PC-9 (cell line): ENCODE measurements around the gene LMO4. TPM values are rescaled to one million over a fixed set of nuclear protein-coding genes. Genes with fewer than 3 reads are reported as not detected.

Experiments used
- BruUV-seq: library from RNA; stranded (reverse); fragments of 400-500 nt; replicated peaks from 2 replicates; lab custom pipeline; 2021; lab: Mats Ljungman, UMichigan
- CTCF ChIA-PET: fragments of 300-600 bp; sonication (Branson Sonifier 250); formaldehyde crosslinking; loops from one replicate; lab custom pipeline; 2022; ENCODE audit warnings: antibody characterized with exemption; lab: Charles Lee
- POLR2A ChIA-PET: fragments of 300-600 bp; sonication (Branson Sonifier 250); formaldehyde crosslinking; loops from one replicate; lab custom pipeline; 2022; ENCODE audit warnings: antibody characterized with exemption; ENCODE audit not compliant: unreplicated experiment; lab: Charles Lee
- DNase-seq, 2 experiments: peaks; one replicate each; pipeline versions ENCODE4 v3.0.0 to v3.0.0-alpha.2; 2015 to 2022; ENCODE audit warnings: mixed read lengths in 1 of 2
- H2AFZ ChIP-seq: fragments of 200-600 bp; sonication (generic); 2 replicates; pipeline ENCODE4 v1.8.1; 2017; ENCODE audit warnings: antibody characterized with exemption
- H3F3A ChIP-seq: fragments of 200-600 bp; sonication (generic); 2 replicates; pipeline ENCODE4 v1.8.1; 2017; ENCODE audit warnings: antibody characterized with exemption, mild to moderate bottlenecking, low read depth; ENCODE audit not compliant: insufficient read depth
- H3K27ac ChIP-seq: fragments of 200-600 bp; sonication (generic); 2 replicates; pipeline ENCODE4 v1.6.1; 2016; ENCODE audit warnings: mixed run types
- H3K27me3 ChIP-seq: fragments of 200-600 bp; sonication (generic); 2 replicates; pipeline ENCODE4 v1.6.1; 2016; ENCODE audit warnings: low read depth, mixed run types; ENCODE audit not compliant: insufficient read depth
- H3K36me3 ChIP-seq: fragments of 200-600 bp; sonication (generic); 2 replicates; pipeline ENCODE4 v1.6.1; 2016; ENCODE audit warnings: low read depth, mixed run types
- H3K4me1 ChIP-seq: fragments of 200-600 bp; sonication (generic); replicated peaks from 2 replicates; pipeline ENCODE4 v1.6.1; 2016; ENCODE audit warnings: mixed run types; ENCODE audit not compliant: insufficient read depth
- H3K4me2 ChIP-seq: fragments of 200-600 bp; sonication (generic); 2 replicates; pipeline ENCODE4 v1.6.1; 2017; ENCODE audit warnings: mixed run types
- H3K4me3 ChIP-seq: fragments of 200-600 bp; sonication (generic); 2 replicates; pipeline ENCODE4 v1.6.1; 2016; ENCODE audit warnings: mixed run types
- H3K79me2 ChIP-seq: fragments of 200-600 bp; sonication (generic); 2 replicates; pipeline ENCODE4 v1.6.1; 2017; ENCODE audit warnings: low read depth, mixed run types
- H3K9me2 ChIP-seq: fragments of 200-600 bp; sonication (generic); 2 replicates; pipeline ENCODE4 v1.8.1; 2017; ENCODE audit warnings: mild to moderate bottlenecking; ENCODE audit not compliant: insufficient read depth
- H3K9me3 ChIP-seq: fragments of 200-600 bp; sonication (generic); 2 replicates; pipeline ENCODE4 v1.8.1; 2016; ENCODE audit warnings: low read depth; ENCODE audit not compliant: insufficient read depth
- H4K20me1 ChIP-seq: fragments of 200-600 bp; sonication (generic); 2 replicates; pipeline ENCODE4 v1.8.1; 2017; ENCODE audit not compliant: insufficient read depth
- EZH2 ChIP-seq: fragments of 200-600 bp; sonication (generic); IDR thresholded peaks from 2 replicates; pipeline ENCODE4 v1.8.0; 2017; ENCODE audit warnings: antibody characterized with exemption, low read depth
- intact Hi-C: fragments of 100-400 bp; cut with micrococcal nuclease; formaldehyde crosslinking; loops from one replicate; pipeline ENCODE4 v1.10.0; 2022; ENCODE audit not compliant: unreplicated experiment
- total RNA-seq: library from RNA; stranded (reverse); gene quantifications from 2 replicates; pipeline ENCODE4 v1.2.3, GENCODE V29; 2021
- TF ChIP-seq, protein P1 (sequence below): fragments of 200-600 bp; sonication (generic); conservative IDR thresholded peaks from 2 replicates; pipeline ENCODE4 v1.6.1; 2017; ENCODE audit warnings: mixed run types, antibody characterized with exemption, mild to moderate bottlenecking, moderate library complexity

Gene LMO4
- total RNA-seq, 1 experiment from 2014 or later = 47.7 TPM

DNA sequence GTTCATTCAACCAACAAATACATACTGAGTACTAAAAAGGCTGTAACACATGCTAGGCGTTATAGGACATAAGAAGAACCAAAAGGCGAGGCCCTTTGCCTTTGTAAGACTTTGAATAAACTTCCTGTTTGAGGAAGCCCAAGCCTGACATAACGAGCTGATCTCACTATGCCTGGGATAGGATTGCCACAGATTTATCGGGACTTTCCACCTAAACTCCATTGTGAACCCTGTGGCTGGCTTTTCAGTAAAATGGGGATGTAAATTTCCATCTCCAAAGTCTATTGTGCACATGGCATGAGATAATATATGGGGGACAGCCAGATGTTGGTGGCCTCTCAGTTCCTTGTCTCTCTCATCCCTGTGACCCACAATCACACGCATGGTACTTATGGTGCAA is 41.9 kb downstream of the LMO4 start:
- no peaks in the 10 kb centered on the region for H3K9me3 ChIP-seq
- ChIA-PET CTCF (no interaction called here), POLR2A (no interaction called here)
- no peaks in the 10 kb centered on the region for H3K4me1 ChIP-seq
- no peaks in the 10 kb centered on the region for H3F3A ChIP-seq
- no peaks in the 10 kb centered on the region for H4K20me1 ChIP-seq
- H3K4me2 ChIP-seq = no peak overlapping the region
- H3K4me3 ChIP-seq = no peak overlapping the region
- no TSS peak for BruUV-seq
- no peak overlapping the region for H2AFZ ChIP-seq
- H3K27me3 ChIP-seq = no peaks in the 10 kb centered on the region
- no peak overlapping the region for H3K27ac ChIP-seq
- no peaks in the 10 kb centered on the region for H3K79me2 ChIP-seq
- intact Hi-C loops = no loop called here
- no peaks in the 10 kb centered on the region for H3K9me2 ChIP-seq
- no peaks in the 10 kb centered on the region for H3K36me3 ChIP-seq
- no peak for DNase-seq
- TF ChIP-seq, protein P1, sequence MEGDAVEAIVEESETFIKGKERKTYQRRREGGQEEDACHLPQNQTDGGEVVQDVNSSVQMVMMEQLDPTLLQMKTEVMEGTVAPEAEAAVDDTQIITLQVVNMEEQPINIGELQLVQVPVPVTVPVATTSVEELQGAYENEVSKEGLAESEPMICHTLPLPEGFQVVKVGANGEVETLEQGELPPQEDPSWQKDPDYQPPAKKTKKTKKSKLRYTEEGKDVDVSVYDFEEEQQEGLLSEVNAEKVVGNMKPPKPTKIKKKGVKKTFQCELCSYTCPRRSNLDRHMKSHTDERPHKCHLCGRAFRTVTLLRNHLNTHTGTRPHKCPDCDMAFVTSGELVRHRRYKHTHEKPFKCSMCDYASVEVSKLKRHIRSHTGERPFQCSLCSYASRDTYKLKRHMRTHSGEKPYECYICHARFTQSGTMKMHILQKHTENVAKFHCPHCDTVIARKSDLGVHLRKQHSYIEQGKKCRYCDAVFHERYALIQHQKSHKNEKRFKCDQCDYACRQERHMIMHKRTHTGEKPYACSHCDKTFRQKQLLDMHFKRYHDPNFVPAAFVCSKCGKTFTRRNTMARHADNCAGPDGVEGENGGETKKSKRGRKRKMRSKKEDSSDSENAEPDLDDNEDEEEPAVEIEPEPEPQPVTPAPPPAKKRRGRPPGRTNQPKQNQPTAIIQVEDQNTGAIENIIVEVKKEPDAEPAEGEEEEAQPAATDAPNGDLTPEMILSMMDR = no peak
- TF ChIP-seq EZH2 = no peak

DNA sequence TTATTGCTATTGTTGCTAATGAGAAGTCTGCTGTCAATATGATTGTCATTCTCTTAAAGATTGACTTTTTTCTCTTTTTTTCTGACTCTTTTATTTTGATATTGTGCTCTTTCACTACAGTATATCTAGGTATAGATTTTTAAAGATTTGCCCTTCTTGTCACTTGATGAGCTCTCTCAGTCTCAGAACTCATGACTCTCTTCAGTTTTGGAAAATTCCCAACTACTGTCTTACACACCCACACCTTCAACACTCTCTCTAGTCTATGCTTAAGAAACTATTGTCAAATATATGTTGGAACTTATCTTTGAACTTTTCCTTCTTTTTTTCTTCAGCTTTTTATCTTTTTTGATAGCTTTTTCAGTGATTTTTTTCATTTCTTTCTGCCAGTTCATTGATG is 50.6 kb downstream of the LMO4 start:
- no peaks in the 10 kb centered on the region for H3K79me2 ChIP-seq
- no peak overlapping the region for H3K4me3 ChIP-seq
- H3K4me1 ChIP-seq = no peaks in the 10 kb centered on the region
- H4K20me1 ChIP-seq = no peaks in the 10 kb centered on the region
- BruUV-seq = no TSS peak
- ChIA-PET CTCF (no interaction called here), POLR2A (no interaction called here)
- intact Hi-C loops = no loop called here
- no peaks in the 10 kb centered on the region; the same call in 1 of the 2 replicates for H3K36me3 ChIP-seq
- no peaks in the 10 kb centered on the region for H3F3A ChIP-seq
- TF ChIP-seq, protein P1 = no peak
- no peak for TF ChIP-seq EZH2
- H3K27me3 ChIP-seq = no peaks in the 10 kb centered on the region
- H3K27ac ChIP-seq = no peak overlapping the region
- H3K9me3 ChIP-seq = no peaks in the 10 kb centered on the region
- DNase-seq = no peak
- H2AFZ ChIP-seq = no peak overlapping the region
- H3K9me2 ChIP-seq = no peaks in the 10 kb centered on the region
- no peak overlapping the region for H3K4me2 ChIP-seq

DNA sequence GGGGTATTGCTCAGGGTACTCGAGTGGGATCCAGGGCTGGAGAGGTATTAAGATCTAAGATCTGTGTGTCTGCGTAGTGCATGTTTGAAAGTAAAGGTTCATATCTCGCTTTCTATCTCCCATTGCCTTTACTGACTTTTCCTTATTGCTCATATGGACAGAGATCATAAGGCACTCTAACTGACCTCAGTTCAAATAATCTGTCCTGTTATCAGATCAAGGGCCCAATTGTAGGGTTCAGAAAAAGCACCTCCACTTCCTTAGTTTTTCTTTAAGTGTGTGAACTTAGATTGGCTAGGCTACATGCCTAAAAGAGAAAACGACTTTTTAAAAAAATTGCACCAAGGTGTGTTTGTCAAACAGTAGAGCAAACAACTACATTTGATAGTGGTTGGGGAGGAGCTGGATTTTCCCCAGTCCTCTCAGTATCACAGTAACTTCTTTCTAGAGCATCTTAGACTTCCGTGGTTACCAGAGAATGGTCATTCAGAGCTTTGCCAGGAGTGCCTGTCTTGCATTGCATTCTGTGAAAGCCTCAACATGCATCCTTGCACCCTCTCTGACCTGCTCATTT is 57.6 kb downstream of the LMO4 start:
- H3K27me3 ChIP-seq = no peaks in the 10 kb centered on the region
- H3K36me3 ChIP-seq = no peaks in the 10 kb centered on the region
- ChIA-PET POLR2A (interaction anchor here (0.6 kb wide), 1 partner anchor 1624 kb away, joined by 4 read pairs; no protein-coding TSS in a partner anchor), CTCF (no interaction called here)
- H2AFZ ChIP-seq = no peak overlapping the region
- no peak for DNase-seq
- H4K20me1 ChIP-seq = no peaks in the 10 kb centered on the region
- BruUV-seq = no TSS peak
- peaks cover under 1% of the 10 kb centered on the region; the same call in 1 of the 2 replicates for H3F3A ChIP-seq
- intact Hi-C loops = no loop called here
- H3K9me3 ChIP-seq = peaks cover 15% of the 10 kb centered on the region
- H3K4me3 ChIP-seq = no peak overlapping the region
- no peaks in the 10 kb centered on the region for H3K79me2 ChIP-seq
- no peak overlapping the region for H3K27ac ChIP-seq
- H3K4me1 ChIP-seq = no peaks in the 10 kb centered on the region; the same call in 1 of the 2 replicates
- TF ChIP-seq EZH2 = no peak
- TF ChIP-seq, protein P1 = no peak
- H3K9me2 ChIP-seq = no peaks in the 10 kb centered on the region
- no peak overlapping the region for H3K4me2 ChIP-seq
